IMR-90 (cell line): ENCODE data around the gene ADPRS.

Experiments used
- BHLHE40 ChIP-seq: fragments of 150-350 bp; IDR thresholded peaks from 2 replicates; pipeline ENCODE4 v1.6.1; 2016; ENCODE audit warnings: mild to moderate bottlenecking, low read depth, low read length
- MAZ ChIP-seq: IDR thresholded peaks from 2 replicates; pipeline ENCODE4 v1.6.1; 2012; ENCODE audit warnings: low read depth, mild to moderate bottlenecking, low read length, improper control_type of control experiment, moderate library complexity, borderline replicate concordance
- POLR2A ChIP-seq: IDR thresholded peaks from 2 replicates; pipeline ENCODE4 v1.6.1; 2012; ENCODE audit warnings: mild to moderate bottlenecking, low read depth, low read length
- RFX5 ChIP-seq: IDR thresholded peaks from 2 replicates; pipeline ENCODE4 v1.8.0; 2012; ENCODE audit warnings: low read depth, mild to moderate bottlenecking, low read length, moderate library complexity
- TF ChIP-seq, protein P1 (sequence below): conservative IDR thresholded peaks from 2 replicates; pipeline ENCODE4 v1.5.1; 2012; ENCODE audit warnings: mild to moderate bottlenecking, low read depth, low read length, improper control_type of control experiment

DNA sequence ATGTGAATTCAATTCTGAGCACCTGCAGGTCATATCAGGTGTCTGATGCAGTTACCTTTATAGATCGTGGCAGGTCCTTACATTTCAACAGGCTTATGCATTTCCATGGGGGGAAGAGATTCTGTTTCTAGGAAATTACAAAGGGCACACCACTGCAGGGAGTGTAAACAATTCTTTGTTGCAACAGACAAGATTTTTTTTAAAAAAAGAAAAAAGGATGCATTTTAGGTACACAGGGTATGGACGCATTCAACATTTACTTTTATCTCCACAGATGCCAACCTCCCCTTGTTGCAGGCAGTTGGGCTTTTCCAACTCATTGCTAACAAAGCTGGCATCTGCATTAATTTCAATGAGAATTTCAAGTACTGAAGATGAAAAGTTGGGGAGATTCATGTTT lies 18.3 kb upstream of the ADPRS start:
- TF ChIP-seq, protein P1, sequence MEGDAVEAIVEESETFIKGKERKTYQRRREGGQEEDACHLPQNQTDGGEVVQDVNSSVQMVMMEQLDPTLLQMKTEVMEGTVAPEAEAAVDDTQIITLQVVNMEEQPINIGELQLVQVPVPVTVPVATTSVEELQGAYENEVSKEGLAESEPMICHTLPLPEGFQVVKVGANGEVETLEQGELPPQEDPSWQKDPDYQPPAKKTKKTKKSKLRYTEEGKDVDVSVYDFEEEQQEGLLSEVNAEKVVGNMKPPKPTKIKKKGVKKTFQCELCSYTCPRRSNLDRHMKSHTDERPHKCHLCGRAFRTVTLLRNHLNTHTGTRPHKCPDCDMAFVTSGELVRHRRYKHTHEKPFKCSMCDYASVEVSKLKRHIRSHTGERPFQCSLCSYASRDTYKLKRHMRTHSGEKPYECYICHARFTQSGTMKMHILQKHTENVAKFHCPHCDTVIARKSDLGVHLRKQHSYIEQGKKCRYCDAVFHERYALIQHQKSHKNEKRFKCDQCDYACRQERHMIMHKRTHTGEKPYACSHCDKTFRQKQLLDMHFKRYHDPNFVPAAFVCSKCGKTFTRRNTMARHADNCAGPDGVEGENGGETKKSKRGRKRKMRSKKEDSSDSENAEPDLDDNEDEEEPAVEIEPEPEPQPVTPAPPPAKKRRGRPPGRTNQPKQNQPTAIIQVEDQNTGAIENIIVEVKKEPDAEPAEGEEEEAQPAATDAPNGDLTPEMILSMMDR, result no peak
- no peak for TF ChIP-seq RFX5
- TF ChIP-seq MAZ, result no peak
- no peak for TF ChIP-seq BHLHE40
- TF ChIP-seq POLR2A, result no peak
